Cardiac muscle cell (in vitro differentiated cells and primary cell): ENCODE data around the gene MC1R. TPM values are rescaled to one million over a fixed set of nuclear protein-coding genes. Genes with fewer than 3 reads are reported as not detected.
"Not testable (repeated sequence)": the region's sequence is repeated elsewhere in the genome, so short reads cannot be mapped to it uniquely, and the experiment has no call there.

ENCODE experiments used
- DNase-seq, 2 donors: peaks; one replicate each; pipeline versions ENCODE4 v3.0.0 to v3.0.0-alpha.2; 2010 to 2017; ENCODE audit warnings: low read depth in 1 of 2, low spot score in 1 of 2
- H3K27ac ChIP-seq: fragments of 200-600 bp; sonication (generic); 2 replicates; pipeline ENCODE4 v1.5.1; 2016
- H3K27me3 ChIP-seq: fragments of 200-600 bp; sonication (generic); 2 replicates; pipeline ENCODE4 v1.6.0; 2016; ENCODE audit warnings: control low read depth
- H3K36me3 ChIP-seq: fragments of 200-600 bp; sonication (generic); 2 replicates; pipeline ENCODE4 v1.5.1; 2016; ENCODE audit warnings: control low read depth
- H3K4me1 ChIP-seq: fragments of 200-600 bp; sonication (generic); 2 replicates; pipeline ENCODE4 v1.8.1; 2017; ENCODE audit warnings: low read depth, mild to moderate bottlenecking, mixed run types
- H3K4me3 ChIP-seq: fragments of 200-600 bp; sonication (generic); 2 replicates; pipeline ENCODE4 v1.5.1; 2016; ENCODE audit warnings: mild to moderate bottlenecking
- H3K9me3 ChIP-seq: fragments of 200-600 bp; sonication (generic); 2 replicates; pipeline ENCODE4 v1.5.1; 2017; ENCODE audit warnings: low read depth, mild to moderate bottlenecking, control low read depth
- polyA plus RNA-seq: library from polyadenylated mRNA; unstranded; fragments of >200 nt; fragmentation: Nextera tagmentation; extraction: Ambion mirVana; gene quantifications from 2 replicates; pipeline ENCODE4 v1.2.1, GENCODE V29; 2016
- total RNA-seq: library from RNA; depleted of rRNA; stranded (reverse); fragments of >200 nt; gene quantifications from 2 replicates; pipeline ENCODE4 v1.2.3, GENCODE V29; 2016
- TF ChIP-seq, protein P1 (sequence below): IDR thresholded peaks from 2 replicates; pipeline ENCODE4 v1.5.1; 2012; ENCODE audit warnings: low read depth, mild to moderate bottlenecking, low read length

MC1R gene
- total and polyA plus RNA-seq, 2 experiments from 2014 or later = 7.7 to 9.6 TPM

DNA sequence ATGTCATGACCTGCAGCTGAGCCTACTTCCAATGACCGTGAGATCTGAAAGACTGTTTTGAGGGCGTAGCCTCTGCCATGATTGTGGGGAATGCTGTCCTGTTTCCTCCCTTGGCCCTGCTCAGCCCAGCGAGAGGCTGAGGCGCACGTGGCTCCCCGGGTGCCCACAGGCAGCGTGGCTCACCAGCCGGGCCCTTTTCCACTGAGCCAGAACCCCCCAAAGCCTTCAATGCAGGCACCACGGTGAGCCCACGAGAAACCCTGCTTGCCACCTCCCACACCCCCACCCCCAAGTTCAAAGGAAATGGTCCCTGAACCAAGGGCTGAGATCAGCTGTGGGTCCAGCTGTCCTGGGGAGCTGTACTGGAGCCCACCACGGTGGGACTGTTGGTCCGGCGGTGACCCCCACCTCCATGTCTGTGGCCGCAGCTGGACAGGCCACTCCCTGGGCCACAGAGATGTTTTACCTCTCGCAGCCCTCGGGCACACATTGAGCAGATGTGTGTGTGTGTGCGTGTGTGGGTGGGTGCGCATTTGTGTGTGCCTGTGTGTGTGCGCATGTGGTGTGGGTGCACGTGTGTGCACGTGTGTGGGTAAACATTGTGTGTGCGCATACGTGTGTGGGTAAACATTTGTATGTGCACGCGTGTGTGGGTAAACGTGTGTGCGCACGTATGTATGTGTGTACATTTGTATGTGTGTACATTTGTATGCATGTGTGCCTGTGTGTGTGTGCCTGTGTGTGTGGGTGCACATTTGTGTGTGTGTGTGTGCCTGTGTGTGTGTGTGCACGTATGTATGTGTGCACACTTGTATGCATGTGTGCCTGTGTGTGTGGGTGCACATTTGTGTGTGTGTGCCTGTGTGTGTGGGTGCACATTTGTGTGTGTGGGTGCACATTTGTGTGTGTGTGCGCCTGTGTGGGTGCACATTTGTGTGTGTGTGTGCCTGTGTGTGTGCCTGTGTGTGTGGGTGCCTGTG lies 5.0 kb upstream of the MC1R start:
- Histone ChIP-seq H3K4me1 (no peaks in the 10 kb centered on the region), H3K36me3 (peaks cover 5% of the 10 kb centered on the region), H3K27me3 (no peaks in the 10 kb centered on the region), H3K27ac (no peak overlapping the region), H3K9me3 (no peaks in the 10 kb centered on the region), H3K4me3 (no peak overlapping the region)
- TF ChIP-seq, protein P1, sequence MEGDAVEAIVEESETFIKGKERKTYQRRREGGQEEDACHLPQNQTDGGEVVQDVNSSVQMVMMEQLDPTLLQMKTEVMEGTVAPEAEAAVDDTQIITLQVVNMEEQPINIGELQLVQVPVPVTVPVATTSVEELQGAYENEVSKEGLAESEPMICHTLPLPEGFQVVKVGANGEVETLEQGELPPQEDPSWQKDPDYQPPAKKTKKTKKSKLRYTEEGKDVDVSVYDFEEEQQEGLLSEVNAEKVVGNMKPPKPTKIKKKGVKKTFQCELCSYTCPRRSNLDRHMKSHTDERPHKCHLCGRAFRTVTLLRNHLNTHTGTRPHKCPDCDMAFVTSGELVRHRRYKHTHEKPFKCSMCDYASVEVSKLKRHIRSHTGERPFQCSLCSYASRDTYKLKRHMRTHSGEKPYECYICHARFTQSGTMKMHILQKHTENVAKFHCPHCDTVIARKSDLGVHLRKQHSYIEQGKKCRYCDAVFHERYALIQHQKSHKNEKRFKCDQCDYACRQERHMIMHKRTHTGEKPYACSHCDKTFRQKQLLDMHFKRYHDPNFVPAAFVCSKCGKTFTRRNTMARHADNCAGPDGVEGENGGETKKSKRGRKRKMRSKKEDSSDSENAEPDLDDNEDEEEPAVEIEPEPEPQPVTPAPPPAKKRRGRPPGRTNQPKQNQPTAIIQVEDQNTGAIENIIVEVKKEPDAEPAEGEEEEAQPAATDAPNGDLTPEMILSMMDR = no peak
- no peak for DNase-seq

DNA sequence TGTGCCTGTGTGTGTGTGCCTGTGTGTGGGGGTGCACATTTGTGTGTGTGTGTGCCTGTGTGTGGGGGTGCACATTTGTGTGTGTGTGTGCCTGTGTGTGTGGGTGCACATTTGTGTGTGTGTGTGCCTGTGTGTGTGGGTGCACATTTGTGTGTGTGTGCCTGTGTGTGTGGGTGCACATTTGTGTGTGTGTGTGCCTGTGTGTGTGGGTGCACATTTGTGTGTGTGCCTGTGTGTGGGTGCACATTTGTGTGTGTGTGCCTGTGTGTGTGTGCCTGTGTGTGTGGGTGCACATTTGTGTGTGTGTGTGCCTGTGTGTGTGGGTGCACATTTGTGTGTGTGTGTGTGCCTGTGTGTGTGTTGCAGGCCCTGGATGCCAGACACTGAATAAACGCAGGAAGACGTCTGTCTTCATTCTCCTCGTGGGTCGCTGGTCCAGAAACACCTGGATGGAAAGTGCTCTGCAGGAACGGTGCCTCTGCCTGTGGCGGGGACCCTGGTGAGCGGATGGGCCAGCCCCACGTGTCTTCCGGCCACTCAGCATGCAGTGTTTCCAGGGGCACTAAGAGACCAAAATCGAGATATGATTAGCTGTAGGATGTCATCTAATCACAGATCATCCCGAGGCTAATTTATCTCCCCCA lies 3.9 kb upstream of the MC1R start:
- H3K4me1 ChIP-seq, H3K4me3 ChIP-seq, H3K27ac ChIP-seq, H3K27me3 ChIP-seq, DNase-seq, H3K9me3 ChIP-seq, H3K36me3 ChIP-seq: not testable (repeated sequence)

DNA sequence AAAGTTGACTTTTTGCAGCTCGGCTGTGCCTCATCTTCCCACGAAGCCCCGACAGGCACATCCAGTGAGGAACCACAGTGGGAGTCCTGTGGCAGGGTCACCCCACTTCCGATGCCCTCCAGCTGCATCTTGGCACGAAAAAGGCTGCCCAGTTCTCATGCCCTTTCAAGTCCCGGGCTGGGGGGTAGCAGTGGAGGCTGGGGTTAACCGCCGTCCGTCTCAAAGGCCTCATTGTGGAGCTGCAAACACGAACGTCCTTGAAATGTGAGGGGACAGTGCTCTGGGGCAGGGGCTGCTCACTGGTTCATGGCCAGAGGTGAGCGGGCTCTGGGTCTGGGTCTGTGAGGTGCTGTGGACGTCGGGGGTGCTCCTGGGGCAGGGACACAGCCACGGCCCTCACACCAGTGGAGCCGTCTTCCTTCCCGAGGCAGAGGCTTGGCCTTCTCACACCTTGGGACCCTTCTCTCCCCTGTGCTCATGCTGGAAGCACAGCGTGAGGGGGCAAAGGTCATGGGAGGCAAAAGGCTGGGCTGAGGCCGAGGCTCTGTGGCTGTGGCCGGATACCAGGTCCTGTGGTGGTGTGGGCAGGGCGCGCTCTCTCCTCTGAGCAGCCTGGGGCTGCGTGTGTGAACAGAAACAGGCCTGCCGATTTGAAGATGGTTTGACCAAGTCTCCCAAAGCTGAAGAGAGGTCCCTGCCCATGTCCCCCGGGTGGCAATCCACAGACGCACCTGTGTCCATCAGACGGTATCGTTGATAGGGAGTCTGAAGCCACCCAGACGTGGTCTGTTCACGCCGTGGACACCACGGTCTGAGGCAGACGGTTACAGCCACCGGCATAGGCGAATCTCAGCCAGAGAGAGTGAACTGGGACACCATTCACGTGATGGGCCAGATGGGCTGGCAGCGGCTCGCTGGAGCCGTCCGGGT lies 3.1 kb upstream of the MC1R start:
- H3K4me3 ChIP-seq = no peak overlapping the region
- TF ChIP-seq, protein P1 = no peak

DNA sequence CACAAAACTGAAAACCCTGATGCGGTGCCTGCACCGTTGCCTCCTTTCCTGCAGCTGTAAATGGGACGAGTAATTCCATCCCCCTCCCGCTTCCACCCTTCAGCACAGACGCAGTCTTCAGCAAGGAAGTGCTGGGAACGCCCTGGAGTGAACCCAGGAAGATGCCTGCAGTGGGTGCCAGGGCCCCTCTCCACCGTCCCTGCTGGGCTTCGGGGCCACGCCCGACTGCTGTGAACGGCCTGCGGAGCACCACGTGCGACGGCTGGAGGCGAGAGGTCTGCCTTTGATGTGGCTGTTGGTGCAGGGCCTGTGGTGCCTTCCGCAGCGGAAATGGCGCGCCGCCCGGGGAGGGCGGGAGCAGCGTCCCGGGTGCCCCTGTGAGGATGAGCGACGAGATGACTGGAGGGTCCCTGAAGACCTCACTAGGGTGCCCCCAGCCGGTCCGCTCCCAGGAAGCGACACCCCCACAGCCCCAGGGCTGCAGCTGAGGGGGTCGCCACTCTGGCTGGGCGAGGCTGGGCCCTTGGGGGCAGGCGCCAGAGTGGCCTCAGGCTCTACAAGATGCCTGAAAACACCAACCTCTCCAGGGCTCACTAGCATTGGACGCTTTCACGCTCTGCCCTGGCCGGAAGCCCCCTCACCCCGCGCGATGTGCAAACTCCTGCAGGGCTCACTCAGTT lies 749 bp upstream of the MC1R start:
- TF ChIP-seq, protein P1 = no peak
- no peak overlapping the region for H3K27ac ChIP-seq
- no peaks in the 10 kb centered on the region for H3K36me3 ChIP-seq
- no peaks in the 10 kb centered on the region for H3K4me1 ChIP-seq
- H3K4me3 ChIP-seq = peak overlapping the region; percentile 34
- H3K9me3 ChIP-seq = no peaks in the 10 kb centered on the region
- DNase-seq = peak; percentile 68 to 93
- peaks cover 11% of the 10 kb centered on the region for H3K27me3 ChIP-seq

More for the DNA sequence above, 3.1 kb upstream of the MC1R start:
- H3K36me3 ChIP-seq = peaks cover 3% of the 10 kb centered on the region
- DNase-seq = no peak
- H3K9me3 ChIP-seq = no peaks in the 10 kb centered on the region
- no peaks in the 10 kb centered on the region for H3K27me3 ChIP-seq
- no peaks in the 10 kb centered on the region for H3K4me1 ChIP-seq
- no peak overlapping the region for H3K27ac ChIP-seq

DNA sequence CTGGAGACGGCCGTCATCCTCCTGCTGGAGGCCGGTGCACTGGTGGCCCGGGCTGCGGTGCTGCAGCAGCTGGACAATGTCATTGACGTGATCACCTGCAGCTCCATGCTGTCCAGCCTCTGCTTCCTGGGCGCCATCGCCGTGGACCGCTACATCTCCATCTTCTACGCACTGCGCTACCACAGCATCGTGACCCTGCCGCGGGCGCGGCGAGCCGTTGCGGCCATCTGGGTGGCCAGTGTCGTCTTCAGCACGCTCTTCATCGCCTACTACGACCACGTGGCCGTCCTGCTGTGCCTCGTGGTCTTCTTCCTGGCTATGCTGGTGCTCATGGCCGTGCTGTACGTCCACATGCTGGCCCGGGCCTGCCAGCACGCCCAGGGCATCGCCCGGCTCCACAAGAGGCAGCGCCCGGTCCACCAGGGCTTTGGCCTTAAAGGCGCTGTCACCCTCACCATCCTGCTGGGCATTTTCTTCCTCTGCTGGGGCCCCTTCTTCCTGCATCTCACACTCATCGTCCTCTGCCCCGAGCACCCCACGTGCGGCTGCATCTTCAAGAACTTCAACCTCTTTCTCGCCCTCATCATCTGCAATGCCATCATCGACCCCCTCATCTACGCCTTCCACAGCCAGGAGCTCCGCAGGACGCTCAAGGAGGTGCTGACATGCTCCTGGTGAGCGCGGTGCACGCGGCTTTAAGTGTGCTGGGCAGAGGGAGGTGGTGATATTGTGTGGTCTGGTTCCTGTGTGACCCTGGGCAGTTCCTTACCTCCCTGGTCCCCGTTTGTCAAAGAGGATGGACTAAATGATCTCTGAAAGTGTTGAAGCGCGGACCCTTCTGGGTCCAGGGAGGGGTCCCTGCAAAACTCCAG lies 1.1 kb downstream of the MC1R start:
- Histone ChIP-seq H3K27me3 (peaks cover 26% of the 10 kb centered on the region), H3K4me1 (no peaks in the 10 kb centered on the region)

More for the DNA sequence above, 1.1 kb downstream of the MC1R start:
- TF ChIP-seq, protein P1 = no peak
- H3K9me3 ChIP-seq = no peaks in the 10 kb centered on the region
- H3K4me3 ChIP-seq = no peak overlapping the region
- H3K27ac ChIP-seq = no peak overlapping the region
- DNase-seq = no peak
- H3K36me3 ChIP-seq = no peaks in the 10 kb centered on the region
